IMR-90 (cell line): ENCODE results near the gene DCTN5. TPM values are rescaled to one million over a fixed set of nuclear protein-coding genes. Genes with fewer than 3 reads are reported as not detected.

Experiments
- ATAC-seq: fragments of 200-7000 bp; cut with Tn5 transposase; 2 replicates; pipeline ENCODE4 v1.9.1; 2020; ENCODE audit warnings: low read depth, mild to moderate bottlenecking, moderate library complexity
- BruUV-seq: library from RNA; stranded (reverse); fragments of 400-500 nt; replicated peaks from 2 replicates; lab custom pipeline; 2021; lab: Mats Ljungman, UMichigan
- CTCF ChIA-PET: fragments of 300-600 bp; formaldehyde crosslinking; extraction: SDS; loops from one replicate; lab custom pipeline; 2021; ENCODE audit warnings: antibody characterized with exemption; lab: Yijun Ruan, JAX
- POLR2A ChIA-PET: fragments of 300-600 bp; sonication (Branson Sonifier 250); formaldehyde crosslinking; loops from one replicate; lab custom pipeline; 2022; ENCODE audit warnings: antibody characterized with exemption; ENCODE audit not compliant: unreplicated experiment; lab: Charles Lee
- DNase-seq: peaks from one replicate; pipeline ENCODE4 v3.0.0; 2013
- H2AFZ ChIP-seq: replicated peaks from 2 replicates; pipeline ENCODE3; 2013; ENCODE audit warnings: low read length, mild to moderate bottlenecking; ENCODE audit not compliant: poor library complexity
- H2AK5ac ChIP-seq: 2 replicates; pipeline ENCODE4 v1.6.1; 2013; ENCODE audit warnings: low read depth, low read length, inconsistent platforms
- H2AK9ac ChIP-seq: replicated peaks from 2 replicates; pipeline ENCODE3; 2013; ENCODE audit warnings: mild to moderate bottlenecking, low read depth, low read length, moderate library complexity; ENCODE audit not compliant: poor library complexity
- H2BK120ac ChIP-seq: 2 replicates; pipeline ENCODE4 v1.6.1; 2013; ENCODE audit warnings: low read depth, low read length, inconsistent platforms
- H2BK15ac ChIP-seq: 3 replicates; pipeline ENCODE4 v1.6.1; 2013; ENCODE audit warnings: low read depth, low read length, inconsistent platforms
- H2BK20ac ChIP-seq: 2 replicates; pipeline ENCODE4 v1.6.1; 2013; ENCODE audit warnings: low read depth, mild to moderate bottlenecking, inconsistent platforms, low read length, moderate library complexity
- H2BK5ac ChIP-seq: 2 replicates; pipeline ENCODE4 v1.6.1; 2013; ENCODE audit warnings: mild to moderate bottlenecking, low read depth, low read length, inconsistent platforms; ENCODE audit not compliant: poor library complexity, severe bottlenecking
- H3K14ac ChIP-seq: replicated peaks from 2 replicates; pipeline ENCODE4 v1.6.1; 2013; ENCODE audit warnings: low read depth, low read length, inconsistent platforms
- H3K18ac ChIP-seq: 2 replicates; pipeline ENCODE4 v1.6.1; 2013; ENCODE audit warnings: low read depth, low read length, control low read depth
- H3K23ac ChIP-seq: 2 replicates; pipeline ENCODE4 v1.6.1; 2013; ENCODE audit warnings: low read depth, low read length, inconsistent platforms
- H3K27ac ChIP-seq: 2 replicates; pipeline ENCODE4 v1.5.1; 2013; ENCODE audit warnings: mild to moderate bottlenecking, control low read depth, low read length; ENCODE audit not compliant: insufficient read depth
- H3K27me3 ChIP-seq: 2 replicates; pipeline ENCODE4 v1.6.1; 2013; ENCODE audit warnings: low read length; ENCODE audit not compliant: control insufficient read depth, insufficient read depth
- H3K36me3 ChIP-seq: 2 replicates; pipeline ENCODE4 v1.6.1; 2013; ENCODE audit warnings: low read length, mixed read lengths; ENCODE audit not compliant: control insufficient read depth, insufficient read depth
- H3K4ac ChIP-seq: 2 replicates; pipeline ENCODE4 v1.6.1; 2013; ENCODE audit warnings: low read depth, low read length, inconsistent platforms
- H3K4me1 ChIP-seq: 2 replicates; pipeline ENCODE4 v1.6.1; 2013; ENCODE audit warnings: low read length, mixed read lengths; ENCODE audit not compliant: control insufficient read depth, insufficient read depth
- H3K4me2 ChIP-seq: 2 replicates; pipeline ENCODE4 v1.6.1; 2013; ENCODE audit warnings: low read depth, mild to moderate bottlenecking, control low read depth, low read length, moderate library complexity
- H3K4me3 ChIP-seq: 2 replicates; pipeline ENCODE4 v1.5.1; 2013; ENCODE audit warnings: low read depth, mild to moderate bottlenecking, control low read depth, low read length, moderate library complexity; ENCODE audit not compliant: insufficient read depth
- H3K56ac ChIP-seq: 2 replicates; pipeline ENCODE4 v1.6.1; 2013; ENCODE audit warnings: low read length, inconsistent platforms; ENCODE audit not compliant: insufficient read depth; ENCODE audit errors: extremely low read depth
- H3K79me1 ChIP-seq, 2 experiments: 2 replicates each; pipeline ENCODE4 v1.6.1; 2013; ENCODE audit warnings: low read length in 2 of 2, inconsistent platforms in 1 of 2, low read depth in 1 of 2
- H3K9ac ChIP-seq: 2 replicates; pipeline ENCODE4 v1.6.1; 2013; ENCODE audit warnings: low read depth, low read length, control low read depth
- H3K9me1 ChIP-seq: 2 replicates; pipeline ENCODE4 v1.6.1; 2013; ENCODE audit warnings: low read length, inconsistent platforms; ENCODE audit not compliant: insufficient read depth
- H3K9me3 ChIP-seq: 2 replicates; pipeline ENCODE4 v1.6.1; 2013; ENCODE audit warnings: low read length; ENCODE audit not compliant: control insufficient read depth, insufficient read depth
- H4K20me1 ChIP-seq: 2 replicates; pipeline ENCODE4 v1.6.1; 2013; ENCODE audit warnings: low read length, inconsistent platforms; ENCODE audit not compliant: insufficient read depth
- H4K5ac ChIP-seq: 2 replicates; pipeline ENCODE4 v1.6.1; 2013; ENCODE audit warnings: mild to moderate bottlenecking, low read depth, low read length, control low read depth
- H4K8ac ChIP-seq, 2 experiments: 2 replicates each; pipeline ENCODE4 v1.6.1; 2013; ENCODE audit warnings: low read depth in 2 of 2, low read length in 2 of 2, control low read depth in 1 of 2, inconsistent platforms in 1 of 2
- H4K91ac ChIP-seq: 2 replicates; pipeline ENCODE4 v1.6.1; 2013; ENCODE audit warnings: low read depth, low read length, inconsistent platforms; ENCODE audit not compliant: insufficient read depth
- CHD1 ChIP-seq: IDR thresholded peaks from 2 replicates; pipeline ENCODE4 v1.6.1; 2012; ENCODE audit warnings: low read depth, low read length, improper control_type of control experiment
- FOS ChIP-seq: fragments of 150-350 bp; IDR thresholded peaks from 2 replicates; pipeline ENCODE4 v1.6.1; 2016; ENCODE audit warnings: low read depth, low read length
- NFE2L2 ChIP-seq: fragments of 150-350 bp; IDR thresholded peaks from 2 replicates; pipeline ENCODE4 v1.6.1; 2016; ENCODE audit warnings: low read depth, mild to moderate bottlenecking, low read length
- RAD21 ChIP-seq: IDR thresholded peaks from 2 replicates; pipeline ENCODE4 v1.6.1; 2012; ENCODE audit warnings: low read length, improper control_type of control experiment
- RFX5 ChIP-seq: IDR thresholded peaks from 2 replicates; pipeline ENCODE4 v1.8.0; 2012; ENCODE audit warnings: low read depth, mild to moderate bottlenecking, low read length, moderate library complexity
- WGBS, 2 experiments: methylation state at CpG; one replicate each; pipeline versions ENCODE4 v1.1.5 to v1.1.7; 2013; ENCODE audit warnings: missing lambda C conversion rate in 2 of 2; ENCODE audit not compliant: insufficient read length in 1 of 2; ENCODE audit errors: extremely low coverage in 2 of 2; 5-methylcytosine and 5-hydroxymethylcytosine counted together
- dilution Hi-C: fragments of 300-500 bp; cut with HindIII; formaldehyde crosslinking; loops from one replicate; pipeline ENCODE4 v1.14.3; 2018; ENCODE audit warnings: low sequenced_read_pairs; ENCODE audit not compliant: unreplicated experiment
- in situ Hi-C: fragments of 300-500 bp; cut with MboI; formaldehyde crosslinking; loops from 3 replicates; pipeline ENCODE4 v1.14.3; 2019; ENCODE audit warnings: low sequenced_read_pairs, inconsistent platforms, mixed read lengths
- intact Hi-C: fragments of 100-400 bp; cut with micrococcal nuclease; formaldehyde crosslinking; loops from 2 replicates; pipeline ENCODE4 v1.10.0; 2022
- polyA plus RNA-seq, 3 experiments: library from polyadenylated mRNA; depleted of rRNA; stranded (reverse); fragments of >200 nt; gene quantifications; 2 replicates each; pipeline ENCODE4 v1.2.3, GENCODE V29; 2012; ENCODE audit warnings: low replicate concordance in 1 of 3
- total RNA-seq: library from RNA; depleted of rRNA; stranded (reverse); fragments of >200 nt; gene quantifications from 2 replicates; pipeline ENCODE4 v1.2.3, GENCODE V29; 2012
- TF ChIP-seq, protein P1 (sequence below): conservative IDR thresholded peaks from 2 replicates; pipeline ENCODE4 v1.5.1; 2012; ENCODE audit warnings: mild to moderate bottlenecking, low read depth, low read length, improper control_type of control experiment

DCTN5 gene
- total and polyA plus RNA-seq, 2 of the 4 experiments (the other 2 are of a cell fraction) = 49.6 to 111 TPM

DNA sequence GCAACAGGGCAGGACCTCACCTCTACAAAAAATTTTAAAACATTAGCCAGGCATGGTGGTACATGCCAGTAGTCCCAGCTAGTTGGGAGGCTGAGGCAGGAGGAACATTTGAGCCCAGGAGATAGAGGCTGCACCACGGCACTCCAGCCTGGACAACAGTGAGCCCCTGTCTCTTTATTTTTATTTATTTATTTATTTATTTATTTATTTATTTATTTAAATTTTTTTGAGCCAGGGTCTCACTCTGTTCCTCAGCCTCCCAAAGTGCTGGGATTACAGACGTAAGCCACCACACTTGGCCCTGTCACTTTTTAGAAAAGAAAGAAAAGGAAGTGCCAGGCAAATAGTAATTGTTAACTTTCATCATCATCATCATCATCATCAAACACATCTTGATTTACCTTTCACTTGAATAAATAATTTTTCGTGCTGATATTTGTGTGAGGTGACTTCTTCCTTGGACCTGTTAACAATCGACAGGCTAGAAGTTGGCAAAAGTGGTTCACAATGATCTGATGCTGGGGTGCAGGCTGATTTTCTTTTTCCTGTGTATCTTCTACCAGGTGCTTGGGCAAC, 6.7 kb upstream of the DCTN5 start:
- Histone ChIP-seq H3K56ac (no peak overlapping the region), H3K4me3 (no peak overlapping the region), H3K27me3 (no peaks in the 10 kb centered on the region), H3K4me1 (no peaks in the 10 kb centered on the region), H2BK5ac (no peak overlapping the region), H3K9ac (no peak overlapping the region), H2AK9ac (no peak overlapping the region), H3K4ac (no peak overlapping the region), H4K5ac (no peak overlapping the region), H2BK20ac (no peak overlapping the region), H3K27ac (no peak overlapping the region), H3K9me3 (no peaks in the 10 kb centered on the region), H3K23ac (no peak overlapping the region), H2BK120ac (no peak overlapping the region), H2BK15ac (no peak overlapping the region), H3K4me2 (no peak overlapping the region), H3K79me1 (peaks cover 11 to 12% of the 10 kb centered on the region in 2 experiments; a peak in 3 of 4 replicates), H3K18ac (no peak overlapping the region), H4K91ac (no peak overlapping the region), H2AFZ (no peak overlapping the region), H3K36me3 (peaks cover 23% of the 10 kb centered on the region), H3K9me1 (no peaks in the 10 kb centered on the region), H4K20me1 (no peaks in the 10 kb centered on the region), H4K8ac (no peak overlapping the region), H3K14ac (no peak overlapping the region), H2AK5ac (no peak overlapping the region)
- ATAC-seq = no peak
- in situ Hi-C loops (no loop called here), intact Hi-C loops (loop anchor here (5.0 kb wide), 1 partner anchor 162 kb away; no protein-coding TSS in a partner anchor), dilution Hi-C loops (no loop called here)
- no peak for DNase-seq
- ChIA-PET CTCF (no interaction called here), POLR2A (no interaction called here)
- WGBS, 2 experiments = no CpG with 5 or more reads among the region's 4 CpGs
- TF ChIP-seq FOS = no peak
- no peak for TF ChIP-seq RFX5
- no peak for TF ChIP-seq RAD21
- TF ChIP-seq NFE2L2 = no peak
- no peak for TF ChIP-seq CHD1
- TF ChIP-seq, protein P1, sequence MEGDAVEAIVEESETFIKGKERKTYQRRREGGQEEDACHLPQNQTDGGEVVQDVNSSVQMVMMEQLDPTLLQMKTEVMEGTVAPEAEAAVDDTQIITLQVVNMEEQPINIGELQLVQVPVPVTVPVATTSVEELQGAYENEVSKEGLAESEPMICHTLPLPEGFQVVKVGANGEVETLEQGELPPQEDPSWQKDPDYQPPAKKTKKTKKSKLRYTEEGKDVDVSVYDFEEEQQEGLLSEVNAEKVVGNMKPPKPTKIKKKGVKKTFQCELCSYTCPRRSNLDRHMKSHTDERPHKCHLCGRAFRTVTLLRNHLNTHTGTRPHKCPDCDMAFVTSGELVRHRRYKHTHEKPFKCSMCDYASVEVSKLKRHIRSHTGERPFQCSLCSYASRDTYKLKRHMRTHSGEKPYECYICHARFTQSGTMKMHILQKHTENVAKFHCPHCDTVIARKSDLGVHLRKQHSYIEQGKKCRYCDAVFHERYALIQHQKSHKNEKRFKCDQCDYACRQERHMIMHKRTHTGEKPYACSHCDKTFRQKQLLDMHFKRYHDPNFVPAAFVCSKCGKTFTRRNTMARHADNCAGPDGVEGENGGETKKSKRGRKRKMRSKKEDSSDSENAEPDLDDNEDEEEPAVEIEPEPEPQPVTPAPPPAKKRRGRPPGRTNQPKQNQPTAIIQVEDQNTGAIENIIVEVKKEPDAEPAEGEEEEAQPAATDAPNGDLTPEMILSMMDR = no peak
- BruUV-seq = no TSS peak
